CD4-positive, alpha-beta T cell treated with Interferon alpha-2 for 1 hour (primary cell): ENCODE measurements around the gene BDKRB2.

Experiments
- DNase-seq, 2 donors: peaks; one replicate each; pipeline ENCODE4 v3.0.0-alpha.2; 2020 to 2022

The BDKRB2 gene

GRCh38 chr14:96255501-96256366 lies 51.1 kb downstream of the BDKRB2 start, which contains the start of gene BDKRB1:
TSS of gene BDKRB1 (plus strand) at chr14:96256210. CDS start at chr14:96263683, 7,473 bp downstream.
- no peak for DNase-seq

DNA sequence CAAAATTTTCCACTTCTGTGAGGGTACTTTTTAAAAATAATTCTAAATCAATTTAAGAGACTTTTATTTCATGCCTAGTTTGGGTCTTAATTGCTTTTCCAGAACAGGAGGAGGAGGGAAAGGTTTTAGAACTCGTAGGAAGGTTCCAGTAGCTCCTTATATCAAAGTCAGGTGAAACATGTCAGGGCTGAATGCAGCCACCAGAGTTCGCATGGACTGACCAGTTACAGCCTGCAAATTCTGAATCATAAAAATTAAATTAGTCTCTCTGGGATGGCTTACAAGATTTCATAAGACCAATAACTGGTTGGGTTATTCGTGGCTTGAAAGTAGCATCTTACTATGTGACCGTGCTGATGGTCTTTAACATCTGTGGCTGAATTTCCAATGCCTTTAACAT lies 51.8 kb downstream of the BDKRB2 start:
- DNase-seq: no peak

DNA sequence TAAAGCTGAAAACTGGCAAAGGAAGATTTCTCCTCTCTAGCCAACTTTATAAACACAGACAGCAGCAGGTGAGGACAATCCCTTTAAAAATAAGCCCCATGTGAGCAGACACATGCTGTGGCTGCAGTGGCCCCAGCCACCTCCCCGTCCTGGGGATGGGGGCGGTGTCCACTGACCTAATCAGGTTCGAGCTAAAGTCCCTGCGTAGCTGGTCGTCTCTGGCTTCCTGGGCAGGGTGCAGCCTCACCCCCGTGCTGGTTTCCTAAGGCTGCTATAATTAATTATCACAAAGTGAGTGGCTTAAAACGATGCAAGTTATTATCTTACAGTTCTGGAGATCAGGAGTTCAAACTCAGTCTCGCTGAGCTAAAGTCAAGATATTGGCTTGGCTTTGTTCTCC lies 52.4 kb downstream of the BDKRB2 start:
- no peak for DNase-seq

DNA sequence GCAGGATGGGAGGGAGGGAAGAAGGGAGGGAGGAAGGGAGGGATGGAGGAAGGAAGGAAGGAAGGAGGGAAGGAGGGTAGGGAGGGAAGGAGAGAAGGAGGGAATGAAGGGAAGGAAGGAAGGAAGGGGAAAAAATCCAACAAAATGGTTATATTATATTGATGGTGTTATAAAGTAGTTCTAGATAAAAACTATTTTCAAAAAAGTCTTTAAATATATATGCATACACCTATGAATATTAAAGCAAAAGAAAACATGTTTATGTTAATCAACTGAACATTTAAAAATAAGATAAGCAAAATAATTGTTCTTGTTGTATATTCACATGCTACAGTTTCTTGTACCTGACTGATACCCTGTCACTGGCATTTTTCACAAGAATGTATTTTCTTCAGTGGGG lies 53.3 kb downstream of the BDKRB2 start:
- DNase-seq: no peak

GRCh38 chr14:96260341-96260821 lies 55.7 kb downstream of the BDKRB2 start:
- no peak for DNase-seq

GRCh38 chr14:96261053-96261452 lies 56.4 kb downstream of the BDKRB2 start:
- no peak for DNase-seq

- no peak for DNase-seq
These were observed 57.4 kb downstream of the BDKRB2 start for GRCh38 chr14:96261772-96262655.

DNA sequence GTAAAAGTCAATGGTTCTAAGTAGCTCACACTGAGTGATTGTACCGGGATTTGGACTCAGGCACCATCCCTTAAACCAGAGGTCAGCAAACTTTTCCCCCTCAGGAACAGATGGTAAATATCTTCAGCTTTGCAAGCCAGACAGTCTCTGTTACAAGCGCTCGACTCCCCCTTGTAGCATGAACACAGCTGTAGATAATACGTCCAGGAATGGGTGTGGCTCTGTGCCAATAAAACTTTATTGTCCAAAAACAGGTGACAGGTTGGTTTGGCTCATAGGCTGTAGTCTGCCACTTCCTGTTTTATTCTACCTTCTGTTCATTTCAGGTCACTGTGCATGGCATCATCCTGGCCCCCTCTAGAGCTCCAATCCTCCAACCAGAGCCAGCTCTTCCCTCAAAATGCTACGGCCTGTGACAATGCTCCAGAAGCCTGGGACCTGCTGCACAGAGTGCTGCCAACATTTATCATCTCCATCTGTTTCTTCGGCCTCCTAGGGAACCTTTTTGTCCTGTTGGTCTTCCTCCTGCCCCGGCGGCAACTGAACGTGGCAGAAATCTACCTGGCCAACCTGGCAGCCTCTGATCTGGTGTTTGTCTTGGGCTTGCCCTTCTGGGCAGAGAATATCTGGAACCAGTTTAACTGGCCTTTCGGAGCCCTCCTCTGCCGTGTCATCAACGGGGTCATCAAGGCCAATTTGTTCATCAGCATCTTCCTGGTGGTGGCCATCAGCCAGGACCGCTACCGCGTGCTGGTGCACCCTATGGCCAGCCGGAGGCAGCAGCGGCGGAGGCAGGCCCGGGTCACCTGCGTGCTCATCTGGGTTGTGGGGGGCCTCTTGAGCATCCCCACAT lies 58.9 kb downstream of the BDKRB2 start:
- DNase-seq: no peak

GRCh38 chr14:96264200-96264553 lies 59.5 kb downstream of the BDKRB2 start:
- DNase-seq: no peak

DNA sequence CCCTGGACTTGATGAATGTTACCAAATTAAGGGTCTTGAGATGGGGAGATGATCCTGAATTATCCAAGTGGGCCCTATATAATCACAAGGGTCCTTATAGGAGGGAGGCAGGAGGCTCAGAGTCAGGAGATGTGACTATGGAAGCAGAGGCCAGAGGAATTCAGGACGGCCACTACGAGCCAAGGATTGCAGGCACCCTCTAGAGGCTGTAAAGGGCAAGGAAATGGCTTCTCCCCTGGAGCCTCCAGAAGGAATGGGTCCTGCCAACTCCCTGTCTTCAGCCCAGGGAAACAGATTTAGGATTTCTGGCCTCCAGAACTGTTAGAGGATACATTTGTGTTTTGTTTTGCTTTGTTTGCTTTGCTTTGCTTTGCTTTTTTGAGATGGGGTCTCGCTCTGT lies 60.2 kb downstream of the BDKRB2 start:
- DNase-seq: no peak

DNA sequence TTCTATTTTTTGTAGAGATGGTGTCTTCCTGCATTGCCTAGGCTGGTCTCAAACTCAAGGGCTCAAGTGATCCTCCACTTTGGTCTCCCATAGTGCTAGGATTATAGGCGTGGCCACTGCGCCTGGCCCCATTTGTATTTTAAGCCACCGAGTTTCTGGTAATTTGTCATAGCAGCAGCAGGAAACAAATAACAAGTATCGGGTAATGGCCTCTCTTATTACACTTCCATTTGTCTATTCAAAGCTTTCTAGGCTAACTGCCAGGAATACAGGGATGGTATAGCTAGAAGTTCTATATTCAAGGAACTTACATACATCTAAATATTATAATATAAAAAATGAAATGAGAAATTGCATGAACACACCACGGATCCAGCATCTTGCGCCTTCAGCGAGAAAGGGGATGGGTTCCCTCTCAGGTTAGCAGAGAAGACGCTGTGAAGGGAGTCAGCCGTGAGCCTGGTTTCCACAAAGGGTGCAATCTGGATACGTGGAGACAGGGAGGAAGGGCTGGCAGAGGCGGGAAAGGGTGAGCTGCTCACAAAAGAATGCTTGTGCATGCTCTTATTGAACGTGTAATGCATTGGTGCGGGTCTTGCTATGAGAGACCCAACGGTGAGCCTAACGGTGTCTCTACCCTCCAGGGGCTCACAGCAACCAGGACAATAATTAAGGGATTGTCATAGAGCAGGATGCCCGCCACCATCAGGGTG lies 60.9 kb downstream of the BDKRB2 start:
- no peak for DNase-seq

GRCh38 chr14:96267336-96267735 lies 62.7 kb downstream of the BDKRB2 start:
- DNase-seq: no peak

GRCh38 chr14:96267916-96268315 lies 63.3 kb downstream of the BDKRB2 start:
- no peak for DNase-seq

DNA sequence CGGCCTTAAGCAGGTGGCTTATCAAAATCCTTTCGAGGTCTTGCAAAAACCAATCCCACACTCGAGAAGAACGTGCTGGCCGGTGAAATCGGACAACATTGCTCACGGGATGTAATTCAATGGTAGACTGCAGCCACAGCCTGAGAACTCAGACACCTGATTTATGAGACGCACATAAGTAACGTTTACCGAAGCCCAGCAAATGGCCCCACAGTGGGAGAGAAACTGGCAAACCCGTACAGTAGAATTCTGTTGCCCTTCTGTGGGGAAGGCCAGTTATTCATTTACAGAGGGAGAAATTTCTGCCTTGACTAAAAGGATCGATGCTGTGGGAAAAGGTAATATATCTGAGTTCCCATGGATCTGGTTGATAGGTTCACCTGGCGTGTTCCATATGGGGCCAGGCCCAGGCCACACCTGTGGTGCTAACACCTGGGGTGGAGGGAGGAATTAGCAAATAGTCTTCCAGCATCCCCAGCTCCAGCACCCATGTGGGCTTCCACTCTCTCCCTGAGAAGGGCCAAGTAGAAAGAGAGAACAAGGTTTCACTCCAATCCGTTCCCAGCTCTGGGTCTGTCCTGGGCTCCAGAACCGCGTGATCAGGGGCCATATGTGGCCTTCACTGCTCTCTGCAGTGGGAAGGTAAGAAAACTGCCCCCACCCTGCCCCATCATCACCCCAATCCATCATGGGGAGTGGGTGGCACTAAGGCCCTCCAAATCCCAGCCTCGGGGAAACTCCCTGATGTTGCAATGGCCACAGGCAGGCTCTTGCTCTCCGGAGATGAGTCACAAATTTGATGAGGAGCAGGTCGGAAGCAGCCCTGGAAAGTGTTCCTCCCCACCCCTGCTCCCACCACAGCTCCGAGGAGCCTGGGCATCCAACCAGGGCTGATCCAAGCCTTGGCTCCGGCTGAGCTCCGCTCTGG lies 64.1 kb downstream of the BDKRB2 start:
- no peak for DNase-seq

DNA sequence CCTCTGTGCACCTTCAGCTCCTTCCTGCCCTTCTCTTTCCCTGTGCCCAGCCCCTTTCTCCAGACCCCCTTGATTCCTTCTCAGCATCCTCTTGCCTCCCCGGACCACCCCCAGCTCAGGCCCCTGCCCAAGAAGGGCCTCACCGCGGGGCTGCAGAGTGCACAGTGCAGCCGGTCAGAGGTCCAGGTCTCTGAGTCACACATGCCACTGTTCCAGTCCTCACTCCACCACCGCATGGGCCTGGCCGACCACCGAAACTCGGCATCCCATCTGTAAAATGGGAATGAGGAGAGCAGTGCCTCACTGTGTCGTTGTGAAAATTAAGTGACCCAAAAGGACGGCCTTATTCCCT lies 64.7 kb downstream of the BDKRB2 start:
- DNase-seq: no peak

DNA sequence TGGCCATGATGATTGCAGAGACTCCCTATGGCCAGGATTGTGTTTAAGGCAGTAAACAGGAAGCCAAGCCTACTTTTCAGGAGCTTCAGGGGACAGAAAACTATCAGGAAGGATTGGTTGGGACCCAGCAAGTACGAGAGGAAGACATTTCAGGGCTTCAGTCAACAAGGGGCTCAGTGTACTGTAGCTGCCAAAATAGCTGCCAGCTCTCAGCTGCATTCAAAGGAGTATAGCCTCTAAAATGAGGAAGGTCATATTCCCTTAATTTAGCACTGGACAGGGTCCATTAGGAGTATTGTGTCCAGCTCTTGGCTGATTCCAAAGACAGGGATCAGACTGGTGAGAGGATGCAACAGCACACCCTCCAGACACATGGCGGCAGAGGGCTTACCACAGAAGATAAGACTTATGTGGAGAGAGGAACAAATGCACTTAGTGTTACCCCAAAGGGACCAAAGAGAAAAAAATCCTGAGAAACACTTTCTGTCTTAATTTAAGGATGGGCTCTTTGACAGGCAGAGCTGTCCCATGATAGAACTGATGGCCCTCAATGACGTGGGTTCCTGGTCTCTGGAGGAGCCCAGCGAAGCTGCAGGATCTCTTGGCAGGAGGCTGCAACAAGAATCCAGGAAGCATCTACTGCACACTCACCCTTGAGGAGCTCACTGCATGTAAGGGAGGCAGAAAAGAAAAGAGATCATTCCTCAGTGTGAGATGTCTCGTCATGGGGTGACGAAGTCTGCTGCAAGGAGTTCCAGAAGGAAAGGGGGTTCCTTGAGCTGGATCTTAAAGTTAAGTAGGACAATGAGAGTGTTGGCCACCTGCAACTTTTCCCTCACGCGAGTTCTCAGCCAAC lies 66.2 kb downstream of the BDKRB2 start:
- no peak for DNase-seq

DNA sequence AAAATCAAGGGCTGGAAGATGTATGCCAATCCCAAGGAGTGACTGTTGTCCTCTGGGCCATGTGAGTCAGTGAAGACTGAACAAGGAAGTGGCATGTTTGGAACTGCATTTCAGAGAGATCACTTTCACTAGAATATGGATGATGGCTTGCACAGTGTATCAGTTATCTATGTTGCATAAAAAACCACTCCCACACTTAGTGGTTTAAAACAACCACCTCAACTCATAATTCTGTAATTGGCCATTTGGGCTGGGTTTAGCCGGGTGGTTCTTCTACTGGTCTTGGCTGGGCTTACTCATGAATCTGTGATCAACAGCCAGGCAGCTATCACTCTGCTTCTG lies 66.8 kb downstream of the BDKRB2 start:
- no peak for DNase-seq

- no peak for DNase-seq
These were observed 68.3 kb downstream of the BDKRB2 start for GRCh38 chr14:96272777-96273473.

GRCh38 chr14:96273629-96274028 lies 69.0 kb downstream of the BDKRB2 start:
- DNase-seq: no peak

- DNase-seq: no peak
These were observed 69.5 kb downstream of the BDKRB2 start for GRCh38 chr14:96274122-96274521.
